A673 (cell line): ENCODE results near the gene NKD2. TPM values are rescaled to one million over a fixed set of nuclear protein-coding genes. Genes with fewer than 3 reads are reported as not detected.
"Not testable (repeated sequence)": the region's sequence is repeated elsewhere in the genome, so short reads cannot be mapped to it uniquely, and the experiment has no call there.

Source experiments
- BruUV-seq: library from RNA; stranded (reverse); fragments of 400-500 nt; replicated peaks from 2 replicates; lab custom pipeline; 2021; lab: Mats Ljungman, UMichigan
- CTCF ChIA-PET: fragments of 300-600 bp; sonication (Branson Sonifier 250); formaldehyde crosslinking; loops from one replicate; lab custom pipeline; 2022; ENCODE audit warnings: antibody characterized with exemption; lab: Charles Lee
- POLR2A ChIA-PET: fragments of 300-600 bp; sonication (Branson Sonifier 250); formaldehyde crosslinking; loops from one replicate; lab custom pipeline; 2022; ENCODE audit warnings: antibody characterized with exemption; ENCODE audit not compliant: low non-redundant PET; lab: Charles Lee
- DNase-seq: peaks from one replicate; pipeline ENCODE4 v3.0.0-alpha.2; 2015; ENCODE audit warnings: low spot score
- H3K27ac ChIP-seq: fragments of 200-600 bp; sonication (generic); 2 replicates; pipeline ENCODE4 v1.5.1; 2016; ENCODE audit warnings: mixed run types, low read depth, mild to moderate bottlenecking, mixed read lengths, antibody characterized with exemption, low read length; ENCODE audit not compliant: poor library complexity, severe bottlenecking
- H3K27me3 ChIP-seq: fragments of 200-600 bp; sonication (generic); replicated peaks from 2 replicates; pipeline ENCODE4 v1.6.1; 2017; ENCODE audit warnings: mixed run types, low read depth, mild to moderate bottlenecking, mixed read lengths, antibody characterized with exemption, low read length; ENCODE audit not compliant: insufficient read depth, poor library complexity
- H3K36me3 ChIP-seq: fragments of 200-600 bp; sonication (generic); 2 replicates; pipeline ENCODE4 v1.6.1; 2016; ENCODE audit warnings: mixed run types, mild to moderate bottlenecking, mixed read lengths, antibody characterized with exemption, low read length; ENCODE audit not compliant: insufficient read depth, poor library complexity, severe bottlenecking
- H3K4me1 ChIP-seq: fragments of 200-600 bp; sonication (generic); 2 replicates; pipeline ENCODE4 v1.6.1; 2017; ENCODE audit warnings: mixed run types, mild to moderate bottlenecking, mixed read lengths, antibody characterized with exemption, low read length; ENCODE audit not compliant: insufficient read depth, poor library complexity, severe bottlenecking
- H3K4me3 ChIP-seq: fragments of 200-600 bp; sonication (generic); 2 replicates; pipeline ENCODE4 v1.5.1; 2016; ENCODE audit warnings: low read depth, mixed run types, mild to moderate bottlenecking, mixed read lengths, low read length; ENCODE audit not compliant: poor library complexity, severe bottlenecking
- H3K9me3 ChIP-seq: fragments of 200-600 bp; sonication (generic); 2 replicates; pipeline ENCODE4 v1.6.1; 2016; ENCODE audit warnings: mixed run types, low read depth, mild to moderate bottlenecking, mixed read lengths, antibody characterized with exemption, low read length; ENCODE audit not compliant: poor library complexity, severe bottlenecking
- CTCF ChIP-seq: fragments of 300-800, 200-600 bp; sonication (generic); conservative IDR thresholded peaks from 2 replicates; pipeline ENCODE4 v1.5.1; 2017; ENCODE audit warnings: low read depth, mild to moderate bottlenecking, antibody characterized with exemption, low read length, moderate library complexity, mixed read lengths
- EZH2 ChIP-seq: fragments of 200-600 bp; sonication (generic); IDR thresholded peaks from 2 replicates; pipeline ENCODE4 v1.6.1; 2017; ENCODE audit warnings: borderline replicate concordance, low read depth, mild to moderate bottlenecking, mixed read lengths, antibody characterized with exemption, low read length; ENCODE audit not compliant: poor library complexity, severe bottlenecking
- intact Hi-C: fragments of 100-400 bp; cut with micrococcal nuclease; formaldehyde crosslinking; loops from one replicate; pipeline ENCODE4 v1.10.0; 2022; ENCODE audit not compliant: unreplicated experiment
- total RNA-seq: library from RNA; stranded (reverse); gene quantifications from 2 replicates; pipeline ENCODE4 v1.2.3, GENCODE V29; 2021

NKD2 gene
- total RNA-seq, 1 experiment from 2014 or later, result 23.5 TPM

DNA sequence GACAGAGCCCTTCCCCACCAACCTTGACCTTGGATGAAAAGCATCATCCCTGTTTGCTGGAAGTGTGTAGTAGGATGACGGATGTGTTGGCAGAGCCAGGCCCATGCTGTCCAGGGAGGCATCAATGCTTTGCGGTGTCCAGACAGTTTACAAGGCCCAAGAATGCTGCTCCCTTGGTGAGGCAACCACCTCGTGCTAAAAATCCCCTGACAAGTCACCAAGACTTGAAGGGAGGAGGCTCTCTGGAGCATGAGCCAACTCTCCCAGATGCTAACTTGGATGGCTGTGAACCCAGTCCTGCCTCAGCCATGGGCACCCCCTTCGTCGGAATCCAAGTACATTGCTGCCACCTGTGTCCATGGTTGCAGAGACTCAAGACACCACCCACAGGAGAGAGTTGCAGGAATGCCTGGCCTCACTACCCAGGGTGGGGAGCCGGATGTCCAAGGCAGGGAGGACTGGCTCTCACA, 9.5 kb upstream of the NKD2 start:
- intact Hi-C loops, result no loop called here
- H3K36me3 ChIP-seq, result no peaks in the 10 kb centered on the region
- no peaks in the 10 kb centered on the region for H3K27me3 ChIP-seq
- ChIA-PET CTCF (no interaction called here), POLR2A (no interaction called here)
- H3K27ac ChIP-seq, result no peak overlapping the region
- no peak for DNase-seq
- H3K9me3 ChIP-seq, result no peaks in the 10 kb centered on the region
- no peak overlapping the region for H3K4me3 ChIP-seq
- H3K4me1 ChIP-seq, result peaks cover 22% of the 10 kb centered on the region
- no TSS peak for BruUV-seq
- TF ChIP-seq EZH2, result no peak
- no peak for TF ChIP-seq CTCF

- Histone ChIP-seq H3K9me3 (no peaks in the 10 kb centered on the region), H3K36me3 (no peaks in the 10 kb centered on the region), H3K4me1 (peaks cover 26% of the 10 kb centered on the region), H3K27ac (no peak overlapping the region), H3K27me3 (no peaks in the 10 kb centered on the region), H3K4me3 (no peak overlapping the region)
- CTCF ChIA-PET, result no interaction called here
- POLR2A ChIA-PET, result no interaction called here
- intact Hi-C loops, result no loop called here
- DNase-seq, result no peak
- no peak for TF ChIP-seq CTCF
- no peak for TF ChIP-seq EZH2
- no TSS peak for BruUV-seq
Observed at GRCh38 chr5:999724-1000123, 8.9 kb upstream of the NKD2 start.

GRCh38 chr5:1000329-1000728, 8.3 kb upstream of the NKD2 start:
- H3K9me3 ChIP-seq, result no peaks in the 10 kb centered on the region
- no TSS peak for BruUV-seq
- intact Hi-C loops, result no loop called here
- CTCF ChIA-PET, result no interaction called here
- no peak for TF ChIP-seq CTCF
- no peak for TF ChIP-seq EZH2
- no peak for DNase-seq
- H3K27me3 ChIP-seq, result no peaks in the 10 kb centered on the region
- H3K36me3 ChIP-seq, result no peaks in the 10 kb centered on the region
- no peak overlapping the region for H3K27ac ChIP-seq
- H3K4me1 ChIP-seq, result peaks cover 30% of the 10 kb centered on the region
- POLR2A ChIA-PET, result no interaction called here
- no peak overlapping the region for H3K4me3 ChIP-seq

DNA sequence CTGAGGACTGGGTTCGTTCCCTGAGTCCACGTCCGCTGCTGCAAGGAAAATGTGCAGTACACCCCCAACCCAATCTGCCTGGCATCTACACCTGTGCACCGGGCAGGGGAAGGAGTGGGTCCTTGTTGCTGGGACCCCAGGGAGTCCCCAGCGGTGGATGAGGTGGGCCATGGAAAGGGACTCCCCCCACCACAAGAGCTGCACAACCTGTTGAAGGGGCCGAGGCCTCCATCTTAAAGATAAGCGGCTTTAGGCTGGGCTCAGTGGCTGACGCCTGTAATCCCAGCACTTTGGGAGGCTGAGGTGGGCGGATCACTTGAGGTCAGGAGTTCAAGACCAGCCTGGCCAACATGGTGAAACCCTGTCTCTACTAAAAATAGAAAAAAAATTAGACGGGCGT, 7.8 kb upstream of the NKD2 start:
- H3K27me3 ChIP-seq, BruUV-seq, CTCF ChIA-PET: not testable (repeated sequence)

More for the DNA sequence above, 7.8 kb upstream of the NKD2 start:
- H3K4me3 ChIP-seq, DNase-seq, H3K27ac ChIP-seq, intact Hi-C loops, POLR2A ChIA-PET, H3K36me3 ChIP-seq, H3K9me3 ChIP-seq: not testable (repeated sequence)
- peaks cover 33% of the 10 kb centered on the region for H3K4me1 ChIP-seq
